Subcutaneous abdominal adipose tissue (tissue), 5 donors: ENCODE results near the gene TRIM52.
A peak's percentile ranks its signal among the peaks of the same experiment; 100 is the strongest.

ENCODE experiments used
- H3K27ac ChIP-seq: one replicate; pipeline ENCODE4 v1.7.0; 2013; ENCODE audit warnings: low read depth, mild to moderate bottlenecking, inconsistent platforms, low read length, moderate library complexity
- H3K27me3 ChIP-seq, 5 donors: one replicate each; pipeline ENCODE4 v1.7.0; 2013; ENCODE audit warnings: low read length in 5 of 5, inconsistent platforms in 1 of 5; ENCODE audit not compliant: control insufficient read depth in 5 of 5, insufficient read depth in 4 of 5
- H3K36me3 ChIP-seq, 5 donors: one replicate each; pipeline ENCODE4 v1.7.0; 2013; ENCODE audit warnings: low read length in 5 of 5; ENCODE audit not compliant: control insufficient read depth in 5 of 5, insufficient read depth in 5 of 5
- H3K4me1 ChIP-seq, 5 donors: one replicate each; pipeline ENCODE4 v1.7.0; 2013; ENCODE audit warnings: low read length in 5 of 5, mild to moderate bottlenecking in 3 of 5, moderate library complexity in 1 of 5; ENCODE audit not compliant: control insufficient read depth in 5 of 5, insufficient read depth in 5 of 5
- H3K4me3 ChIP-seq, 5 donors: one replicate each; pipeline ENCODE4 v1.7.0; 2013; ENCODE audit warnings: low read length in 5 of 5, low read depth in 1 of 5
- H3K9ac ChIP-seq, 5 donors: one replicate each; pipeline ENCODE4 v1.7.0; 2013; ENCODE audit warnings: low read length in 5 of 5, mild to moderate bottlenecking in 4 of 5, moderate library complexity in 3 of 5
- H3K9me3 ChIP-seq, 5 donors: one replicate each; pipeline ENCODE4 v1.7.0; 2013; ENCODE audit warnings: low read length in 5 of 5; ENCODE audit not compliant: control insufficient read depth in 5 of 5
- donor health status: healthy.
- donor health status: healthy.
- donor health status: healthy.
- donor health status: healthy.
- donor health status: healthy.

TRIM52 gene

GRCh38 chr5:181259283-181259682, 1.7 kb downstream of the TRIM52 start:
- peak overlapping the region; percentile 95 to 100 (median 99) for H3K4me3 ChIP-seq
- peak overlapping the region; percentile 88 to 100 (median 100) for H3K9ac ChIP-seq
- H3K27me3 ChIP-seq: no peaks in the 10 kb centered on the region
- peaks cover 16 to 65% (median 59%) of the 10 kb centered on the region in 5 donors for H3K4me1 ChIP-seq
- H3K9me3 ChIP-seq: no peaks in the 10 kb centered on the region
- no peak overlapping the region for H3K27ac ChIP-seq
- H3K36me3 ChIP-seq: peaks cover 0 to 17% (median 11%) of the 10 kb centered on the region in 5 donors

GRCh38 chr5:181258576-181258975, 2.4 kb downstream of the TRIM52 start:
- Histone ChIP-seq H3K36me3 (peaks cover 0 to 13% (median 7%) of the 10 kb centered on the region in 5 donors), H3K27me3 (no peaks in the 10 kb centered on the region), H3K4me1 (peaks cover 16 to 72% (median 60%) of the 10 kb centered on the region in 5 donors), H3K4me3 (peak overlapping the region; percentile 95 to 100 (median 99)), H3K9me3 (no peaks in the 10 kb centered on the region), H3K27ac (no peak overlapping the region), H3K9ac (peak overlapping the region; percentile 88 to 100 (median 100))

- peak overlapping the region; percentile 65 for H3K27ac ChIP-seq
- peaks cover 5 to 26% (median 12%) of the 10 kb centered on the region in 5 donors for H3K36me3 ChIP-seq
- no peak overlapping the region for H3K4me3 ChIP-seq
- no peaks in the 10 kb centered on the region for H3K9me3 ChIP-seq
- H3K9ac ChIP-seq: peak overlapping the region in 1 of 5 donors; percentile 55
- H3K27me3 ChIP-seq: no peaks in the 10 kb centered on the region
- peaks cover 16 to 89% (median 77%) of the 10 kb centered on the region in 5 donors for H3K4me1 ChIP-seq
These were observed 4.9 kb downstream of the TRIM52 start for GRCh38 chr5:181255836-181256578.

GRCh38 chr5:181255276-181255675, 5.7 kb downstream of the TRIM52 start:
- Histone ChIP-seq H3K27me3 (no peaks in the 10 kb centered on the region), H3K4me1 (peaks cover 16 to 91% (median 76%) of the 10 kb centered on the region in 5 donors), H3K9ac (peak overlapping the region in 2 of 5 donors; percentile 55 to 64), H3K36me3 (peaks cover 5 to 30% (median 12%) of the 10 kb centered on the region in 5 donors), H3K4me3 (no peak overlapping the region), H3K9me3 (no peaks in the 10 kb centered on the region), H3K27ac (peak overlapping the region; percentile 65)

GRCh38 chr5:181248277-181248676, 12.7 kb downstream of the TRIM52 start:
- H3K27me3 ChIP-seq: no peaks in the 10 kb centered on the region
- H3K4me1 ChIP-seq: peaks cover 13 to 80% (median 66%) of the 10 kb centered on the region in 5 donors
- H3K27ac ChIP-seq: peak overlapping the region; percentile 99
- H3K9me3 ChIP-seq: no peaks in the 10 kb centered on the region
- H3K36me3 ChIP-seq: peaks cover under 1 to 19% (median 9%) of the 10 kb centered on the region in 5 donors
- peak overlapping the region; percentile 39 to 93 (median 72) for H3K4me3 ChIP-seq
- H3K9ac ChIP-seq: peak overlapping the region in 4 of 5 donors; percentile 49 to 95 (median 64)

GRCh38 chr5:181246276-181247049, 14.5 kb downstream of the TRIM52 start:
- peaks cover 20 to 84% (median 70%) of the 10 kb centered on the region in 5 donors for H3K4me1 ChIP-seq
- peak overlapping the region; percentile 79 to 95 (median 84) for H3K4me3 ChIP-seq

GRCh38 chr5:181245427-181246275, 15.3 kb downstream of the TRIM52 start:
- Histone ChIP-seq H3K9me3 (no peaks in the 10 kb centered on the region), H3K27ac (peak overlapping the region; percentile 99), H3K4me1 (peaks cover 20 to 82% (median 68%) of the 10 kb centered on the region in 5 donors), H3K9ac (peak overlapping the region; percentile 84 to 95 (median 88)), H3K36me3 (peaks cover 0 to 20% (median 15%) of the 10 kb centered on the region in 5 donors), H3K4me3 (peak overlapping the region; percentile 58 to 95 (median 84)), H3K27me3 (no peaks in the 10 kb centered on the region)

More at GRCh38 chr5:181246276-181247049, 14.5 kb downstream of the TRIM52 start:
- Histone ChIP-seq H3K27ac (peak overlapping the region; percentile 99), H3K27me3 (no peaks in the 10 kb centered on the region), H3K9me3 (no peaks in the 10 kb centered on the region), H3K9ac (peak overlapping the region; percentile 84 to 95 (median 95)), H3K36me3 (peaks cover 0 to 16% (median 9%) of the 10 kb centered on the region in 5 donors)

- no peaks in the 10 kb centered on the region for H3K27me3 ChIP-seq
- no peaks in the 10 kb centered on the region for H3K9me3 ChIP-seq
- H3K9ac ChIP-seq: peak within 1 kb of the TSS; percentile 82 to 100 (median 93)
- peaks cover 18 to 64% (median 56%) of the 10 kb centered on the region in 5 donors for H3K4me1 ChIP-seq
- peak within 1 kb of the TSS; percentile 99 for H3K27ac ChIP-seq
- H3K4me3 ChIP-seq: peak within 1 kb of the TSS; percentile 89 to 100 (median 99)
- H3K36me3 ChIP-seq: peaks cover 0 to 35% (median 29%) of the 10 kb centered on the region in 5 donors
These were observed 17.2 kb downstream of the TRIM52 start, which contains the start of gene RACK1 for GRCh38 chr5:181243564-181244343. TSS of gene RACK1 (minus strand) at chr5:181243906. CDS start at chr5:181243800, 106 bp downstream.
